KMS-11 (cell line): ENCODE measurements around the gene MRPS10.

Experiments
- H2AFZ ChIP-seq: fragments of 200-600 bp; sonication (generic); 2 replicates; pipeline ENCODE4 v1.6.1; 2016; ENCODE audit warnings: antibody characterized with exemption, mixed run types, low read depth
- H3K27ac ChIP-seq: fragments of 200-600 bp; sonication (generic); 2 replicates; pipeline ENCODE4 v1.6.1; 2016; ENCODE audit warnings: mild to moderate bottlenecking, mixed run types
- H3K27me3 ChIP-seq: fragments of 200-600 bp; sonication (generic); 2 replicates; pipeline ENCODE4 v1.6.1; 2017; ENCODE audit warnings: mild to moderate bottlenecking, low read depth, mixed run types, moderate library complexity; ENCODE audit not compliant: insufficient read depth
- H3K36me3 ChIP-seq: fragments of 200-600 bp; sonication (generic); 2 replicates; pipeline ENCODE4 v1.6.1; 2017; ENCODE audit warnings: mild to moderate bottlenecking, mixed run types; ENCODE audit not compliant: insufficient read depth
- H3K4me1 ChIP-seq: fragments of 200-600 bp; sonication (generic); 2 replicates; pipeline ENCODE4 v1.6.1; 2016; ENCODE audit warnings: mild to moderate bottlenecking, low read depth, mixed run types; ENCODE audit not compliant: poor library complexity, severe bottlenecking
- H3K4me2 ChIP-seq: fragments of 200-600 bp; sonication (generic); 2 replicates; pipeline ENCODE4 v1.7.0; 2016; ENCODE audit warnings: mild to moderate bottlenecking, mixed run types
- H3K4me3 ChIP-seq: fragments of 200-600 bp; sonication (generic); IDR thresholded peaks from 2 replicates; pipeline ENCODE4 v1.6.1; 2017; ENCODE audit warnings: low read depth, low read length, mixed read lengths; ENCODE audit not compliant: insufficient read depth
- H3K79me2 ChIP-seq: fragments of 200-600 bp; sonication (generic); 2 replicates; pipeline ENCODE4 v1.6.1; 2016; ENCODE audit warnings: low read depth, mixed run types; ENCODE audit not compliant: insufficient read depth
- H3K9ac ChIP-seq: fragments of 200-600 bp; sonication (generic); 2 replicates; pipeline ENCODE4 v1.6.1; 2016; ENCODE audit warnings: mild to moderate bottlenecking, mixed run types
- H4K20me1 ChIP-seq: fragments of 200-600 bp; sonication (generic); 2 replicates; pipeline ENCODE4 v1.6.1; 2016; ENCODE audit warnings: mild to moderate bottlenecking, mixed run types; ENCODE audit not compliant: insufficient read depth
- TF ChIP-seq, protein P1 (sequence below): fragments of 200-600 bp; sonication (generic); conservative IDR thresholded peaks from 2 replicates; pipeline ENCODE4 v1.6.1; 2017; ENCODE audit warnings: low read depth, mild to moderate bottlenecking, antibody characterized with exemption, low read length, moderate library complexity, mixed read lengths

Gene MRPS10

GRCh38 chr6:42199106-42199981, 18.3 kb downstream of the MRPS10 start:
- Histone ChIP-seq H4K20me1 (no peaks in the 10 kb centered on the region), H3K9ac (no peak overlapping the region), H3K4me2 (no peak overlapping the region), H2AFZ (no peak overlapping the region), H3K4me3 (no peak overlapping the region), H3K79me2 (no peaks in the 10 kb centered on the region), H3K27me3 (no peaks in the 10 kb centered on the region), H3K4me1 (no peaks in the 10 kb centered on the region), H3K27ac (no peak overlapping the region), H3K36me3 (no peaks in the 10 kb centered on the region)
- TF ChIP-seq, protein P1, sequence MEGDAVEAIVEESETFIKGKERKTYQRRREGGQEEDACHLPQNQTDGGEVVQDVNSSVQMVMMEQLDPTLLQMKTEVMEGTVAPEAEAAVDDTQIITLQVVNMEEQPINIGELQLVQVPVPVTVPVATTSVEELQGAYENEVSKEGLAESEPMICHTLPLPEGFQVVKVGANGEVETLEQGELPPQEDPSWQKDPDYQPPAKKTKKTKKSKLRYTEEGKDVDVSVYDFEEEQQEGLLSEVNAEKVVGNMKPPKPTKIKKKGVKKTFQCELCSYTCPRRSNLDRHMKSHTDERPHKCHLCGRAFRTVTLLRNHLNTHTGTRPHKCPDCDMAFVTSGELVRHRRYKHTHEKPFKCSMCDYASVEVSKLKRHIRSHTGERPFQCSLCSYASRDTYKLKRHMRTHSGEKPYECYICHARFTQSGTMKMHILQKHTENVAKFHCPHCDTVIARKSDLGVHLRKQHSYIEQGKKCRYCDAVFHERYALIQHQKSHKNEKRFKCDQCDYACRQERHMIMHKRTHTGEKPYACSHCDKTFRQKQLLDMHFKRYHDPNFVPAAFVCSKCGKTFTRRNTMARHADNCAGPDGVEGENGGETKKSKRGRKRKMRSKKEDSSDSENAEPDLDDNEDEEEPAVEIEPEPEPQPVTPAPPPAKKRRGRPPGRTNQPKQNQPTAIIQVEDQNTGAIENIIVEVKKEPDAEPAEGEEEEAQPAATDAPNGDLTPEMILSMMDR = no peak

DNA sequence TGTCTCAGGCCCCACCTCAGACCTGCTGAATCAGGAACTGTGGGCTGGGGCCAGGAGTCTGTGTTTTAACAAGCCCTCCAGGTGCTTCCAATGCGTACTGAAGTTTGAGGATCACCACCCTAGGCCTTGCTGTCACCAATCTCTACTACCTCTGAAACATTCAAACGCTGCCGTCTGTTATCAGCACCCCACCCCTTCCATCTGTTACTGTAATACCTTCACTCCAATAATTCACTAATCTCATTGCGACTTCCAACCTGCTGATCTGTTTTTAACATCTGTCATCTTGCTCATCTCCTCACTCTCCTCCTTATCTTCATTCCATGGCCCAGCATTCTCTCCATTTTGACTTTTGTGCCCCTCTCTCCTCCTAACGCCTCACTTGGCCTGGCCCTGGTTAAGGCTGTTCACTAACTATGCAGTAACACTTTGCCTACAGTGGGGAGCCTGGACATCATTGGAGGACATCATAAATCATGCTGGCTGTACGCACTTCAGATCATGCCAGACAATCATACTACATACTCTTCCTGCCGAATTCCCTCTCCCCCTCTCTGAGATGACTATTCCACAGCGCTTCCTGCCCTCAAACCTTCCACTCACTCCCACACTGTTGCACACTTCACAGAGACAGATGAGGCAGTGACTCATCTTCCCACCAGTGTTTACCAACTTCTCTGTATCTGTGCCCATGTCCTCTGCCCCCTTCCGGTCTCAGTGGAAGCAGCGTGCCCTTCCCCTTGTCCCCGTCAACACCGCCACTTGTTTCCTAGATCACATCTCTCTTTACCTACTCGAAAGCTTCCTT, 19.9 kb downstream of the MRPS10 start:
- no peak overlapping the region for H3K27ac ChIP-seq
- H3K4me1 ChIP-seq = no peaks in the 10 kb centered on the region
- H3K27me3 ChIP-seq = no peaks in the 10 kb centered on the region

DNA sequence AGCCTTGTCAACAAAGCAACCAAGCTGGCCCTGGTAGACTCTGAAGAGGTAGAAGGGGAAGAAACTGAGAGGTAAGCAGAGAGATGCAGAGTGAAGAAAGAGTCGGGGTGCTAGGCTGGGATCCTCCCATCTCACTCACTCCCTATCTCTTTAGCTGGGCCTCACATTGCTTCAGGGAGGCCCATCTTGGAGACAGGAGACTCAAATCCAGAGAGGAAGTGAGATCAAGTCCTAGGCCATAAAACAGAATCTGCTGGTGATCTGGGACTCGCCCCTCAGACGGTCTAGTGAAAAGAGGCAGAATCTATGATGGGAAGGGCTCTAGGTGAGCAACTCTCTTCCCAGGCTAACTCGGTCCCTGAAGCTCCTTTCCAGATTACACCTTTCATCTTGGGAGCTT, 22.2 kb downstream of the MRPS10 start:
- Histone ChIP-seq H3K27me3 (no peaks in the 10 kb centered on the region), H3K27ac (no peak overlapping the region), H3K36me3 (no peaks in the 10 kb centered on the region), H2AFZ (no peak overlapping the region), H3K4me2 (no peak overlapping the region), H3K9ac (no peak overlapping the region), H3K4me1 (no peaks in the 10 kb centered on the region), H3K4me3 (no peak overlapping the region), H3K79me2 (no peaks in the 10 kb centered on the region), H4K20me1 (no peaks in the 10 kb centered on the region)
- TF ChIP-seq, protein P1 = no peak

More for the DNA sequence above, 19.9 kb downstream of the MRPS10 start:
- TF ChIP-seq, protein P1 = no peak
- no peak overlapping the region for H3K9ac ChIP-seq
- H3K4me2 ChIP-seq = no peak overlapping the region
- no peaks in the 10 kb centered on the region for H3K36me3 ChIP-seq
- H3K79me2 ChIP-seq = no peaks in the 10 kb centered on the region
- no peaks in the 10 kb centered on the region for H4K20me1 ChIP-seq
- no peak overlapping the region for H2AFZ ChIP-seq
- H3K4me3 ChIP-seq = no peak overlapping the region

- H4K20me1 ChIP-seq = no peaks in the 10 kb centered on the region
- no peaks in the 10 kb centered on the region for H3K36me3 ChIP-seq
- no peak overlapping the region for H3K27ac ChIP-seq
- H3K4me3 ChIP-seq = no peak overlapping the region
- TF ChIP-seq, protein P1 = no peak
- H3K9ac ChIP-seq = no peak overlapping the region
- no peaks in the 10 kb centered on the region for H3K4me1 ChIP-seq
- H3K79me2 ChIP-seq = no peaks in the 10 kb centered on the region
- no peaks in the 10 kb centered on the region for H3K27me3 ChIP-seq
- no peak overlapping the region for H3K4me2 ChIP-seq
- no peak overlapping the region for H2AFZ ChIP-seq
Measured at GRCh38 chr6:42194056-42194455, 23.6 kb downstream of the MRPS10 start.
